Measurements from ENCODE around the gene TEX264. TPM values are rescaled to one million over a fixed set of nuclear protein-coding genes. Genes with fewer than 3 reads are reported as not detected.

Gene TEX264
- total and polyA plus RNA-seq, 2 of the 13 experiments (the other 11 are each of a cell fraction or from before 2014, with no cell fraction given) = 35.2 to 52.1 TPM

- in situ Hi-C loops (cut with HindIII; ENCODE audit: extremely low pct_ligation_motif_present, low pct_unique_long_range_greater_than_20kb) = loop anchor here (5.0 kb wide), 1 partner anchor 45 kb away; no protein-coding TSS in a partner anchor
- no peaks in the 10 kb centered on the region for H3K9me3 ChIP-seq (ENCODE audit: low read length)
- no peak overlapping the region for H3K4me2 ChIP-seq (ENCODE audit: low read depth, low read length)
- POLR2A ChIA-PET = interaction anchor here (1.0 to 2.6 kb wide), 3 partner anchors 8 to 180 kb away, joined by 4 to 13 read pairs (median 5); no protein-coding TSS in a partner anchor
- no peak overlapping the region for H2AFZ ChIP-seq (ENCODE audit: low read length)
- no peaks in the 10 kb centered on the region for H3K27me3 ChIP-seq (ENCODE audit: control insufficient read depth in 1 of 2, insufficient read depth in 2 of 2, low read length in 2 of 2)
- no peak overlapping the region for H3K27ac ChIP-seq (ENCODE audit: extremely low read length, insufficient read depth, low read length)
- H4K20me1 ChIP-seq (ENCODE audit: insufficient read depth, low read length) = peaks cover 4% of the 10 kb centered on the region; the same call in 1 of the 2 replicates
- H3K4me1 ChIP-seq (ENCODE audit: insufficient read depth, low read length) = 0 out of 2 replicates have a peak, but pooled peaks cover 12% of the 10 kb centered on the region
- H3K79me2 ChIP-seq (ENCODE audit: insufficient read depth, low read length) = peaks cover 3% of the 10 kb centered on the region
- ATAC-seq (peak; percentile 93), FAIRE-seq (peak; percentile 98), DNase-seq (ENCODE audit: low spot score) (peak; percentile 81)
- 16% methylated on average over 3 of the region's 4 CpGs for WGBS (ENCODE audit: low lambda C conversion rate)
- CTCF ChIA-PET (ENCODE audit: low intra/inter-chr PET ratio, low total read pairs) = interaction anchor here (1.0 to 2.1 kb wide), 5 partner anchors 13 to 291 kb away, joined by 3 to 11 read pairs (median 10); partner anchors contain the start of gene RBM15B
- no peak overlapping the region for H3K4me3 ChIP-seq (replicated peaks in 1 of 3; ENCODE audit: insufficient read depth in 1 of 3, low read depth in 2 of 3, low read length in 3 of 3)
- no TSS peak for BruUV-seq (replicated peaks)
- H3K9ac ChIP-seq (ENCODE audit: insufficient read depth, low read depth, low read length) = no peak overlapping the region
- intact Hi-C loops (cut with micrococcal nuclease; ENCODE audit: unreplicated experiment) = loop anchor here (1.0 kb wide), 1 partner anchor 44 kb away; no protein-coding TSS in a partner anchor
- peaks cover 18 to 39% of the 10 kb centered on the region in 2 experiments for H3K36me3 ChIP-seq (replicated peaks in 1 of 2; ENCODE audit: control insufficient read depth in 1 of 2, insufficient read depth in 2 of 2, low read length in 2 of 2)
- TF ChIP-seq NR2F6 (IDR thresholded peaks at IDR 0.05) (0 out of 2 replicates have a peak, but pooled peaks have one; percentile 1), NR2F6 (CRISPR knock-in tag; IDR thresholded peaks at IDR 0.05) (no peak), XRCC5 (optimal IDR thresholded peaks at IDR 0.05; ENCODE audit: low read length) (peak; percentile 48), SALL1 (CRISPR knock-in tag; IDR thresholded peaks at IDR 0.05) (peak; percentile 26; the same call in 1 of the 2 replicates), SAP130 (CRISPR knock-in tag; IDR thresholded peaks at IDR 0.05; ENCODE audit: low read depth) (peak; percentile 63), MXI1 (IDR thresholded peaks at IDR 0.05; ENCODE audit: borderline replicate concordance, low read depth, low read length) (peak; percentile 33; the same call in 1 of the 3 replicates), ZNF350 (CRISPR knock-in tag; IDR thresholded peaks at IDR 0.05; ENCODE audit: borderline replicate concordance, low read depth) (0 out of 2 replicates have a peak, but pooled peaks have one; percentile 33), REPIN1 (CRISPR knock-in tag; IDR thresholded peaks at IDR 0.05; ENCODE audit: borderline replicate concordance, low read depth) (0 out of 2 replicates have a peak, but pooled peaks have one; percentile 35), GMEB2 (CRISPR knock-in tag; IDR thresholded peaks at IDR 0.05; ENCODE audit: low read depth) (no peak), GATA4 (IDR thresholded peaks at IDR 0.05; ENCODE audit: borderline replicate concordance, low read depth) (no peak), HMGXB4 (CRISPR knock-in tag; IDR thresholded peaks at IDR 0.05; ENCODE audit: borderline replicate concordance in 1 of 2, low read depth in 1 of 2) (peak; percentile 33 to 34; a peak in 1 of 4 replicates), ZNF724P (CRISPR knock-in tag; IDR thresholded peaks at IDR 0.05; ENCODE audit: borderline replicate concordance) (0 out of 2 replicates have a peak, but pooled peaks have one; percentile 45), ELF1 (CRISPR knock-in tag; IDR thresholded peaks at IDR 0.05) (peak; percentile 27; the same call in 1 of the 2 replicates), ZNF430 (CRISPR knock-in tag; IDR thresholded peaks at IDR 0.05) (no peak), ZKSCAN1 (IDR thresholded peaks at IDR 0.05; ENCODE audit: low read length) (0 out of 2 replicates have a peak, but pooled peaks have one; percentile 28), YEATS2 (CRISPR knock-in tag; IDR thresholded peaks at IDR 0.05; ENCODE audit: borderline replicate concordance) (peak; percentile 33; the same call in 1 of the 2 replicates), ZFX (CRISPR knock-in tag; IDR thresholded peaks at IDR 0.05; ENCODE audit: low read depth) (peak; percentile 42; the same call in 1 of the 2 replicates), ERF (CRISPR knock-in tag; IDR thresholded peaks at IDR 0.05) (0 out of 2 replicates have a peak, but pooled peaks have one; percentile 32), TEAD3 (CRISPR knock-in tag; optimal IDR thresholded peaks at IDR 0.05; ENCODE audit: borderline replicate concordance) (peak; percentile 50), RAD21 (CRISPR knock-in tag; IDR thresholded peaks at IDR 0.05) (peak; percentile 73), TRAFD1 (CRISPR knock-in tag; IDR thresholded peaks at IDR 0.05; ENCODE audit: borderline replicate concordance) (no peak)
Observed at GRCh38 chr3:51682079-51682478, 11.0 kb downstream of the TEX264 start.
